Natural killer cell (primary cell): ENCODE data around the gene CTIF. TPM values are rescaled to one million over a fixed set of nuclear protein-coding genes. Genes with fewer than 3 reads are reported as not detected.

Experiments used
- ATAC-seq, 3 donors: fragments of 150-1000 bp in 2 of 3; fragments of 200-7000 bp in 1 of 3; cut with Tn5 transposase; 1 replicate in 1 of 3; 2 replicates in 2 of 3; pipeline ENCODE4 v1.10.0; 2021; ENCODE audit warnings: mild to moderate bottlenecking in 2 of 3, moderate library complexity in 2 of 3
- DNase-seq, 2 donors: peaks; one replicate each; pipeline versions ENCODE4 v3.0.0 to v3.0.0-alpha.2; 2013 to 2021; ENCODE audit warnings: mixed read lengths in 1 of 2
- H3K27ac ChIP-seq: one replicate; pipeline ENCODE4 v1.5.1; 2013; ENCODE audit warnings: mild to moderate bottlenecking, low read length
- H3K27me3 ChIP-seq: one replicate; pipeline ENCODE4 v1.6.1; 2013; ENCODE audit warnings: low read length; ENCODE audit not compliant: control insufficient read depth, insufficient read depth
- H3K36me3 ChIP-seq: one replicate; pipeline ENCODE4 v1.6.1; 2013; ENCODE audit warnings: low read length; ENCODE audit not compliant: control insufficient read depth, insufficient read depth
- H3K4me1 ChIP-seq: one replicate; pipeline ENCODE4 v1.6.1; 2013; ENCODE audit warnings: low read length; ENCODE audit not compliant: control insufficient read depth, insufficient read depth
- H3K4me3 ChIP-seq: one replicate; pipeline ENCODE4 v1.5.1; 2013; ENCODE audit warnings: low read length
- H3K9me3 ChIP-seq: one replicate; pipeline ENCODE4 v1.6.1; 2013; ENCODE audit warnings: low read length; ENCODE audit not compliant: control insufficient read depth, insufficient read depth
- H3K27ac Mint-ChIP-seq, 2 donors: one replicate each; pipeline ENCODE4 v1.8.0; 2022; ENCODE audit warnings: mild to moderate bottlenecking in 2 of 2, mixed read lengths in 2 of 2, moderate library complexity in 1 of 2
- H3K27me3 Mint-ChIP-seq, 2 donors: one replicate each; pipeline ENCODE4 v1.8.0; 2022; ENCODE audit warnings: low read depth in 2 of 2, mixed read lengths in 2 of 2
- H3K36me3 Mint-ChIP-seq: one replicate; pipeline ENCODE4 v1.8.0; 2022; ENCODE audit warnings: mixed read lengths
- H3K4me1 Mint-ChIP-seq, 2 donors: one replicate each; pipeline ENCODE4 v1.8.0; 2022; ENCODE audit warnings: mixed read lengths in 2 of 2
- H3K4me3 Mint-ChIP-seq: one replicate; pipeline ENCODE4 v1.8.0; 2022; ENCODE audit warnings: mild to moderate bottlenecking, moderate library complexity, mixed read lengths
- H3K9me3 Mint-ChIP-seq, 2 donors: one replicate each; pipeline ENCODE4 v1.8.0; 2022; ENCODE audit warnings: mixed read lengths in 2 of 2
- WGBS: methylation state at CpG from one replicate; pipeline ENCODE4 v1.1.7; 2013; ENCODE audit warnings: missing lambda C conversion rate; ENCODE audit not compliant: insufficient coverage; 5-methylcytosine and 5-hydroxymethylcytosine counted together
- intact Hi-C: fragments of 100-400 bp; cut with micrococcal nuclease; formaldehyde crosslinking; loops from one replicate; pipeline ENCODE4 v1.14.2; 2022
- total RNA-seq, 4 donors: library from RNA; stranded (reverse); fragments of 120-200 nt in 1 of 4; gene quantifications; one replicate each; pipeline versions ENCODE4 v1.2.3 to v1.2.4, GENCODE V29; 2013 to 2022
- TF ChIP-seq, protein P1 (sequence below): fragments of 200-600 bp; IDR thresholded peaks from one replicate; pipeline ENCODE4 v1.8.0; 2022; ENCODE audit warnings: antibody characterized with exemption

Gene CTIF
- total RNA-seq, 3 donors from 2014 or later (not counting 1 experiment from before 2014, with no cell fraction given) = 6.9 to 10.2 (median 8.2) TPM

DNA sequence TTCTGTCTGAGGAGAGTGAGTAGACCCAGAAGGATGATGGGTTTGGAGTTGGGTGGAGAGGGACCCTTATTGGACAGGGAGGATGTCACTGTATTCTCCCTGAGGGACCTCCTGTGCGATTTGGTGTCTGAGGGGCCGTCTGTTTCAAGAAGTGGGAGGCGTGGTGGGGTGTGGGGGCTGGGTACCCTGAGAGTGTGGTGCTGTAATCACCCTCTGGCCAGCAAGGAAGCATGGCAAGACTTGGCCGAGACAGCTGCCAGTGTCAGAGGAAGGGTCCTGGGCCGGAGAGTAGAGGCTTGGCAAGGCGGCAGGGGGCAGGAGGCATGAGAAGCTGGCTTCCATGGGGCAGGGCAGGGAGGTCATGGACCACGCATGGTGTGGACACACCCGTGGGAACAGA is 43.1 kb downstream of the CTIF start:
- Histone ChIP-seq H3K4me1 (no peaks in the 10 kb centered on the region), H3K27ac (no peak overlapping the region), H3K4me3 (no peak overlapping the region), H3K27me3 (no peaks in the 10 kb centered on the region), H3K36me3 (no peaks in the 10 kb centered on the region), H3K9me3 (no peaks in the 10 kb centered on the region)
- no peaks in the 10 kb centered on the region for H3K27me3 Mint-ChIP-seq
- TF ChIP-seq, protein P1, sequence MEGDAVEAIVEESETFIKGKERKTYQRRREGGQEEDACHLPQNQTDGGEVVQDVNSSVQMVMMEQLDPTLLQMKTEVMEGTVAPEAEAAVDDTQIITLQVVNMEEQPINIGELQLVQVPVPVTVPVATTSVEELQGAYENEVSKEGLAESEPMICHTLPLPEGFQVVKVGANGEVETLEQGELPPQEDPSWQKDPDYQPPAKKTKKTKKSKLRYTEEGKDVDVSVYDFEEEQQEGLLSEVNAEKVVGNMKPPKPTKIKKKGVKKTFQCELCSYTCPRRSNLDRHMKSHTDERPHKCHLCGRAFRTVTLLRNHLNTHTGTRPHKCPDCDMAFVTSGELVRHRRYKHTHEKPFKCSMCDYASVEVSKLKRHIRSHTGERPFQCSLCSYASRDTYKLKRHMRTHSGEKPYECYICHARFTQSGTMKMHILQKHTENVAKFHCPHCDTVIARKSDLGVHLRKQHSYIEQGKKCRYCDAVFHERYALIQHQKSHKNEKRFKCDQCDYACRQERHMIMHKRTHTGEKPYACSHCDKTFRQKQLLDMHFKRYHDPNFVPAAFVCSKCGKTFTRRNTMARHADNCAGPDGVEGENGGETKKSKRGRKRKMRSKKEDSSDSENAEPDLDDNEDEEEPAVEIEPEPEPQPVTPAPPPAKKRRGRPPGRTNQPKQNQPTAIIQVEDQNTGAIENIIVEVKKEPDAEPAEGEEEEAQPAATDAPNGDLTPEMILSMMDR = no peak
- H3K4me1 Mint-ChIP-seq = no peaks in the 10 kb centered on the region
- DNase-seq (no peak), ATAC-seq (no peak)
- no peaks in the 10 kb centered on the region for H3K36me3 Mint-ChIP-seq
- no peak overlapping the region for H3K4me3 Mint-ChIP-seq
- intact Hi-C loops = no loop called here
- no peak overlapping the region for H3K27ac Mint-ChIP-seq
- WGBS = 89% methylated on average over 8 of the region's 8 CpGs
- H3K9me3 Mint-ChIP-seq = no peaks in the 10 kb centered on the region

DNA sequence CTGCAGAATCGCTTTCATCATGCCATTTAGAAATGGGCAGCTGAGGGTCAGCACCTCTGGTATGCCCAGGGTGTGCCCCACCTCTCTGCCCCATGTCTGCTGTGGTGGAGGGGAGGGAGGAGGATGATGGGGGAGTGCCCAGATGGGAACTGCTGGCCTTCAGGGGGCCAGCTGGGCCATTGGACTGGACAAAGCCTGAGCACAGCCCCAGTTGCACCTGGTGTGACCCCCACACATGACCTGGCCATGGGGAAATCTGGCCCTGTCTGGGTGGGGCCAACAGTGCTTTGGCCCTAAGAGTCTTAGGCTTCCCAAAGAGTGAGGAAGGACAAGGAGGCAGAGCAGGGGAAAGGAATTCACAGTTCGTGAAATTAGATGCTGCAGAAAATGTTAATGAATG is 44.1 kb downstream of the CTIF start:
- no peaks in the 10 kb centered on the region for H3K4me1 Mint-ChIP-seq
- Histone ChIP-seq H3K36me3 (no peaks in the 10 kb centered on the region), H3K4me1 (no peaks in the 10 kb centered on the region), H3K27ac (no peak overlapping the region), H3K9me3 (no peaks in the 10 kb centered on the region), H3K27me3 (no peaks in the 10 kb centered on the region), H3K4me3 (no peak overlapping the region)
- no peaks in the 10 kb centered on the region for H3K27me3 Mint-ChIP-seq
- 95% methylated on average over 2 of the region's 2 CpGs for WGBS
- H3K36me3 Mint-ChIP-seq = no peaks in the 10 kb centered on the region
- H3K4me3 Mint-ChIP-seq = no peak overlapping the region
- TF ChIP-seq, protein P1 = no peak
- DNase-seq (no peak), ATAC-seq (no peak)
- intact Hi-C loops = no loop called here
- no peak overlapping the region for H3K27ac Mint-ChIP-seq
- H3K9me3 Mint-ChIP-seq = no peaks in the 10 kb centered on the region

DNA sequence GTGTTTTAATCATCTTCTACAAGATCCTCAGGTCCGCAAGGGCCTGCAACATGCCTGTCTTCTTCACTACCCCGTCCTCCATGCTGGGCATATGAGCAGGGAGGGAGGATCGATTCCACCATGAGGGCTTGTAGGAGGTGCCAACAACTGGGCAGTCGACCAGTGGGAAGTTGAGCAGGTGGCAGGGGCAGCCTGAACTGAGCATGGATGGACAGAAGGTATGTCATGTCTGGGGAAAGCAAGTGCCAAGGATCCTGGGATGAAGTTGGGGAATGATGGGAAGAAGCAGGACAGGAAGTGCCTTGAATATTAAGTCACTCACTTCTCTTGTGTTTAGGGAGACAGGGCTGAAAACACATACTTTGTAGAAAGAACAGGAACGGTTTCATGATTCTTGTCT is 44.7 kb downstream of the CTIF start:
- H3K27me3 Mint-ChIP-seq = peaks cover 0 to 5% of the 10 kb centered on the region in 2 donors
- H3K4me3 Mint-ChIP-seq = no peak overlapping the region
- H3K4me1 ChIP-seq = no peaks in the 10 kb centered on the region
- H3K4me1 Mint-ChIP-seq = no peaks in the 10 kb centered on the region
- H3K4me3 ChIP-seq = no peak overlapping the region
- no peaks in the 10 kb centered on the region for H3K36me3 Mint-ChIP-seq
- H3K27ac ChIP-seq = no peak overlapping the region
- H3K27ac Mint-ChIP-seq = no peak overlapping the region
- H3K27me3 ChIP-seq = no peaks in the 10 kb centered on the region
- TF ChIP-seq, protein P1 = no peak
- no peaks in the 10 kb centered on the region for H3K9me3 Mint-ChIP-seq
- no peaks in the 10 kb centered on the region for H3K36me3 ChIP-seq
- intact Hi-C loops = no loop called here
- no peaks in the 10 kb centered on the region for H3K9me3 ChIP-seq
- no peak for ATAC-seq
- no peak for DNase-seq
- WGBS = 88% methylated on average over 5 of the region's 5 CpGs

DNA sequence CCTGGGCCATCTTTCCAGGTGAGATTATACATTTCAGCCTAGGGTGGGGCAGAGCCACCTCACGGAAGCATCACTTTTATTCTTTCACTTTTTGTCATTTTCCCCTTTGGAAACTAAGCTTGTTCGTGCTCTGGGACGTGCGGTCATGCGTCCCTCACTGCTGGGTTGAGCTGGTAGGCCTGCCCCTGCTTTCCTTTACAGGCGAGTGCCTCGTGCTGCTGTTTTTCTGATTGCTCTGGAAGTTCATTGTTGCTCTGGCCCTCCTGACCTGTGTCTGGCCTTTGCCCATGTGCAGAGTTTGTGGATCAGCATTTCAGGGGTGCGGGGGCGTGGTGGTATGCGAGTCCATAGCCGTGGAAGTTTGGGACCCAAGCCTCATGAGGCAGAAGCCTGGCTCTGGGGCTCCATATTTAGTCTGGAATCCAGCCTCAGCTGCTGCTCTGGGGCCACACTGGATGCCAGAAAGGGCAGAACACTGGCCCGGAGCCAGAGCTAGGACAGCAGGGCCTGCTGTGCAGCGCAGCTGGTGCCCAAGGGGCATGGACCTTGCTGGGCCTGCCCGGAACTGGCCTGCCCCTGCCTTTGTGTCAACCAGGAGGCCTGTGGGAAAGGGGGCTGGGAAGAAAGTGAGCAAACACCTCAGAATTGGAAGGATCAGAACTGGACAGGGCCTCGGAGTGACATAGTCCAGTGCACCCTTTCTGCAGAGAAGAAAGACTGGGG is 51.1 kb downstream of the CTIF start:
- no peaks in the 10 kb centered on the region for H3K9me3 ChIP-seq
- Mint-ChIP-seq H3K27me3 (peaks cover 0 to 6% of the 10 kb centered on the region in 2 donors), H3K4me1 (peaks cover 0 to 4% of the 10 kb centered on the region in 2 donors), H3K36me3 (no peaks in the 10 kb centered on the region), H3K4me3 (no peak overlapping the region), H3K9me3 (no peaks in the 10 kb centered on the region), H3K27ac (no peak overlapping the region)
- no peak for DNase-seq
- no peak overlapping the region for H3K27ac ChIP-seq
- intact Hi-C loops = no loop called here
- H3K4me1 ChIP-seq = no peaks in the 10 kb centered on the region
- H3K36me3 ChIP-seq = no peaks in the 10 kb centered on the region
- no peak for ATAC-seq
- no peaks in the 10 kb centered on the region for H3K27me3 ChIP-seq
- 89% methylated on average over 15 of the region's 15 CpGs for WGBS
- TF ChIP-seq, protein P1 = no peak
- no peak overlapping the region for H3K4me3 ChIP-seq
